NT2/D1 (cell line): ENCODE measurements around the gene LPXN.
A peak's percentile ranks its signal among the peaks of the same experiment; 100 is the strongest.

Experiments used
- DNase-seq: peaks from one replicate; pipeline ENCODE4 v3.0.0-alpha.2; 2011; ENCODE audit warnings: low read depth, low spot score
- H3K27me3 ChIP-seq: 2 replicates; pipeline ENCODE4 v1.6.0; 2011; ENCODE audit warnings: mild to moderate bottlenecking; ENCODE audit not compliant: insufficient read length, insufficient read depth
- H3K36me3 ChIP-seq: 2 replicates; pipeline ENCODE4 v1.6.1; 2011; ENCODE audit warnings: mild to moderate bottlenecking, low read length, mixed read lengths; ENCODE audit not compliant: insufficient read depth, insufficient read length
- H3K4me1 ChIP-seq: 2 replicates; pipeline ENCODE4 v1.5.1; 2011; ENCODE audit not compliant: insufficient read depth, insufficient read length
- H3K4me3 ChIP-seq: 2 replicates; pipeline ENCODE4 v1.5.1; 2011; ENCODE audit warnings: low read depth; ENCODE audit not compliant: insufficient read length
- H3K9ac ChIP-seq: 2 replicates; pipeline ENCODE4 v1.6.0; 2011; ENCODE audit warnings: low read depth; ENCODE audit not compliant: insufficient read length
- H3K9me3 ChIP-seq: 2 replicates; pipeline ENCODE4 v1.5.1; 2011; ENCODE audit warnings: mild to moderate bottlenecking, low read length; ENCODE audit not compliant: insufficient read depth
- SUZ12 ChIP-seq: IDR thresholded peaks from 2 replicates; pipeline ENCODE4 v1.6.1; 2011; ENCODE audit not compliant: insufficient read length, insufficient read depth; ENCODE audit errors: extremely low read depth
- YY1 ChIP-seq: IDR thresholded peaks from 2 replicates; pipeline ENCODE4 v1.6.1; 2011; ENCODE audit not compliant: insufficient read length, insufficient read depth
- ZNF274 ChIP-seq: IDR thresholded peaks from 2 replicates; pipeline ENCODE4 v1.6.1; 2011; ENCODE audit warnings: mild to moderate bottlenecking, low read depth, low read length

The LPXN gene

GRCh38 chr11:58531865-58532341, 43.8 kb downstream of the LPXN start:
- H3K4me1 ChIP-seq: no peaks in the 10 kb centered on the region
- no peaks in the 10 kb centered on the region for H3K27me3 ChIP-seq
- H3K36me3 ChIP-seq: peaks cover 10% of the 10 kb centered on the region
- DNase-seq: no peak
- no peak overlapping the region for H3K4me3 ChIP-seq
- H3K9ac ChIP-seq: no peak overlapping the region
- H3K9me3 ChIP-seq: peaks cover 25% of the 10 kb centered on the region; the same call in 1 of the 2 replicates
- no peak for TF ChIP-seq ZNF274
- no peak for TF ChIP-seq SUZ12
- TF ChIP-seq YY1: no peak

GRCh38 chr11:58530236-58530635, 45.4 kb downstream of the LPXN start:
- Histone ChIP-seq H3K4me3 (no peak overlapping the region), H3K36me3 (peaks cover 10% of the 10 kb centered on the region), H3K27me3 (no peaks in the 10 kb centered on the region), H3K9ac (no peak overlapping the region), H3K9me3 (peaks cover 25% of the 10 kb centered on the region; the same call in 1 of the 2 replicates), H3K4me1 (no peaks in the 10 kb centered on the region)
- TF ChIP-seq YY1 (no peak), SUZ12 (no peak), ZNF274 (no peak)
- DNase-seq: no peak

- Histone ChIP-seq H3K27me3 (no peaks in the 10 kb centered on the region), H3K4me1 (peaks cover 2% of the 10 kb centered on the region), H3K4me3 (no peak overlapping the region), H3K9me3 (peaks cover 25% of the 10 kb centered on the region; the same call in 1 of the 2 replicates), H3K9ac (no peak overlapping the region), H3K36me3 (peaks cover 10% of the 10 kb centered on the region)
- TF ChIP-seq SUZ12 (no peak), ZNF274 (no peak), YY1 (no peak)
- DNase-seq: no peak
Observed at GRCh38 chr11:58527429-58527828, 48.2 kb downstream of the LPXN start.

GRCh38 chr11:58526721-58527120, 48.9 kb downstream of the LPXN start:
- Histone ChIP-seq H3K9me3 (peaks cover 18% of the 10 kb centered on the region; the same call in 1 of the 2 replicates), H3K36me3 (peaks cover 7% of the 10 kb centered on the region), H3K9ac (no peak overlapping the region), H3K4me3 (no peak overlapping the region), H3K27me3 (no peaks in the 10 kb centered on the region), H3K4me1 (peaks cover 2% of the 10 kb centered on the region)
- TF ChIP-seq ZNF274: no peak
- no peak for TF ChIP-seq YY1
- no peak for TF ChIP-seq SUZ12
- no peak for DNase-seq

- no peaks in the 10 kb centered on the region for H3K27me3 ChIP-seq
- H3K36me3 ChIP-seq: peaks cover 7% of the 10 kb centered on the region
- no peak for DNase-seq
- H3K4me1 ChIP-seq: peaks cover 2% of the 10 kb centered on the region
- no peak overlapping the region for H3K4me3 ChIP-seq
- H3K9ac ChIP-seq: no peak overlapping the region
- peaks cover 5% of the 10 kb centered on the region; the same call in 1 of the 2 replicates for H3K9me3 ChIP-seq
- TF ChIP-seq YY1 (no peak), ZNF274 (no peak), SUZ12 (no peak)
Observed at GRCh38 chr11:58525037-58525614, 50.5 kb downstream of the LPXN start.

- peaks cover 5% of the 10 kb centered on the region for H3K36me3 ChIP-seq
- H3K9ac ChIP-seq: no peak overlapping the region
- H3K4me1 ChIP-seq: peaks cover 2% of the 10 kb centered on the region
- H3K27me3 ChIP-seq: no peaks in the 10 kb centered on the region
- H3K4me3 ChIP-seq: no peak overlapping the region
- TF ChIP-seq YY1 (no peak), SUZ12 (no peak), ZNF274 (no peak)
- no peaks in the 10 kb centered on the region for H3K9me3 ChIP-seq
- DNase-seq: peak; percentile 82
Observed at GRCh38 chr11:58524232-58525036, 51.2 kb downstream of the LPXN start.

GRCh38 chr11:58513747-58514367, 61.8 kb downstream of the LPXN start:
- Histone ChIP-seq H3K9me3 (no peaks in the 10 kb centered on the region), H3K9ac (no peak overlapping the region), H3K4me1 (no peaks in the 10 kb centered on the region), H3K27me3 (no peaks in the 10 kb centered on the region), H3K36me3 (no peaks in the 10 kb centered on the region), H3K4me3 (no peak overlapping the region)
- peak; percentile 64 for DNase-seq
- TF ChIP-seq SUZ12 (no peak), ZNF274 (no peak), YY1 (no peak)
